GM19193 (cell line): ENCODE data around the gene DHCR7.

ENCODE experiments used
- POLR2A ChIP-seq: IDR thresholded peaks from 4 replicates; pipeline ENCODE4 v1.6.1; 2011; ENCODE audit not compliant: insufficient read depth, insufficient read length; ENCODE audit errors: extremely low read depth

The DHCR7 gene

DNA sequence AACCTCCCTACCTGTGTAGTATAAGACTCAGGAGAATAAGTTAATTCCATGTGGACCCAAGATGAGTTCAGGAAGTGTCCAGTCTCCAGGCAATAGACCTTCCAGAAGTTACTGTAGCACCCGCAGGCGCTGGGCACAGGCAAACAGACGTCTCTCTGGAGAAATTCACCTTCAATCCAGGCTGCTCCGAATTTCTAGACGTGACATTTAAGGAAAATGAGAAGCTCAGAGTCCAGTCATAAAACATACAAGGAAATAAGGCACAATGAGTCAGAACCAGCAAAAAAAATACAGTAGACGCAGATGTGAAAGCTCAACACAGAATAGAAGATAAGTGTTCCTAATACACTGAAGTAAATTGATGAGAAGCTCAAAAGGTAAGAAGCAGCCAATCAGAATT, 19.0 kb upstream of the DHCR7 start:
- no peak for TF ChIP-seq POLR2A

- no peak for TF ChIP-seq POLR2A
Measured at GRCh38 chr11:71466358-71466757, 18.2 kb upstream of the DHCR7 start.

GRCh38 chr11:71465054-71465453, 16.9 kb upstream of the DHCR7 start:
- no peak for TF ChIP-seq POLR2A

- no peak for TF ChIP-seq POLR2A
Measured at GRCh38 chr11:71463331-71464211, 15.4 kb upstream of the DHCR7 start.

GRCh38 chr11:71462726-71463125, 14.5 kb upstream of the DHCR7 start:
- TF ChIP-seq POLR2A = no peak

GRCh38 chr11:71461696-71462095, 13.5 kb upstream of the DHCR7 start:
- no peak for TF ChIP-seq POLR2A

DNA sequence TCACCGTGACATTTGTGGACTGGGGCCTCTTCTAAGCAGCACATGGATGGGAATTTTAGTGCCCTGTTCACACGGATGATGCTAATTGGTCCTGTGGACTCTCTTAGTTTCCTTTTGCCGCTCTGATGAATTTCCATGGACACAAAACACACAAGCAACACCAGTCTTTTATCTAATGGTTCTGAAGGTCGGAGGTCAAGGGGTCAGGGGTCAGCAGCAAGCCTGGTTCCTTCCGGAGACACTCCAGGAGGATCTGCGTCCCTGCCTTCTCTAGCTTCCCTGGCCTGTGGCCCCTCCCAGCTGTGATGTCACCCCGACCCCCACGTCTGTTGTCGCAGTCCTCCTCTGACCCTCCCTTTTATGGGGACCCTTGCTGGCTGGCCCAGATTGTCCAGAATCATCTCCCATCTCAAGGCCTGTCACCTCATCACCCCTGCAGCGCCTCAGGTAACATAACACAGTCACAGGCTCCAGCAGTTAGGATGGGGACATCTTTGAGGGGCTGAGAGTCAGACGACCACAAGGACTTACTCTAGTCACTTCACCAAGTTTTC, 11.7 kb upstream of the DHCR7 start:
- no peak for TF ChIP-seq POLR2A

- TF ChIP-seq POLR2A = no peak
Measured at GRCh38 chr11:71459076-71459766, 11.0 kb upstream of the DHCR7 start.

GRCh38 chr11:71458146-71459070, 10.2 kb upstream of the DHCR7 start:
- no peak for TF ChIP-seq POLR2A

DNA sequence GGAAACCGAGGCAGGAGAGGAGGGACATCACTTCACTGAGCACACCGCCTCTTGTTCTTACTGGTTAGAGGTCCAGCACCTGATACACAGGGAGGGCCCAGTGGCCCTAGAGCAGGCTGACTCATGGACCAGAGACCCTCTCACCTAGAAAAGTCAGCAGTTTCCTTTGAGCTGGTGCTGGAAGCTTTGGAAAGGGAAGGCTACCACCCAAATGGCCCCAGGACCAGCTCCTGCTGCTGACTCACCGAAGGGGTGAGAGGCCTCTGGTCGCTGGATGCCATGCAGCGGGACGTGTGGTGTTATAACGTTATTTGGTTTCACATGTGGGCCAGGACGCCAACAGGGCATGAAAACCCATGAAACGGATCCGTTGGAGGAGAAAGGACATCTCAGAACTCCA, 8.6 kb upstream of the DHCR7 start:
- no peak for TF ChIP-seq POLR2A

- no peak for TF ChIP-seq POLR2A
Measured at GRCh38 chr11:71456294-71456693, 8.1 kb upstream of the DHCR7 start.

DNA sequence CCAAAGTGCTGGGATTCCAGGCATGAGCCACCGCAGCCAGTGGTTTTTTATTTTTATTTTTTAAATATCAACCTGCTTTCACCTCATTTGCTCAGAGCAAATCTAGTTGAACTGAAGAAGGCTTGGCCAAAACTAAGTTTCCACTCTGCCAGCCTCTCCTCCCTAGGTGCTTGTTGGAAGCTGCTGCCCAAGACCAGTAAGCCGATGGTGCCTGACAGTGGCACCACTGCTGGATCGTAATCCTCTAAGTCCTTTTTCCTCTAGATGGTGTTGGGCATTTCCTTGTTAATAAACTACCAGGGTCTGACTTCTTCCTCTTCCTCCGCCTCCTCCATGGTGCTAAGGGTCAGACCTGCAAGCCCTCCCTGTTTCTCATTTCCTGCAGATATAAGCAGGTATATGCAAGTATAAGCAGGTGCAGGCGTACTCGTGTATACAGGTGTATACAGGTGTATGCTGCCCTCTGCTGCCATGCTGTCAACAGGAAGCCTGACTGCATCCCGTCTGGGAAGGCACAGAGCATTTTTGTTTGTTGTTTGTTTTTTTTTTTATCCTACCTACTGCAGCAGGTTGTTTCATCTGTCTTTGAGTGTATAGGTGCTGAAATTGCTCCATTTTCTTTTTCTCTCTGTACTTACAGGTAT, 6.4 kb upstream of the DHCR7 start:
- no peak for TF ChIP-seq POLR2A

DNA sequence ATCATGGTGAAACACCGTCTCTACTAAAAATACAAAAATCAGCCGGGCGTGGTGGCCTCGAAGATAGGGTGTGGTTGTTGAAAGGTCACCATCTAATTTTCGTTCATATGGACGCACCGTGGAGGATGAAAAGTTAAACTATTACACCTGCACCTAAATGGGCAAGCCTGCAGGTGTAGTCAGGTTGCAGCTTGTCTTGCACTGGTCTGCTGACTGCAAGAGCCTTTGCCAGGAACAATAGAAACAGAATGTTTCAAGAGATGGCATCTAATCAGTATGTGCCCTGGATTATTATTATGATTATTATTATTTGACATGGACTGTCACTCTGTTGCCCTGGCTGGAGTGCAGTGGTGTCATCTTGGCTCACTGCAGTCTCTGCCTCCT, 5.7 kb upstream of the DHCR7 start:
- no peak for TF ChIP-seq POLR2A
